ENCODE results near the gene LYZL2.
"Not testable (repeated sequence)": the region's sequence is repeated elsewhere in the genome, so short reads cannot be mapped to it uniquely, and the experiment has no call there.

The LYZL2 gene

GRCh38 chr10:30637881-30638467 lies 8.4 kb upstream of the LYZL2 start:
- DNase-seq: no peak

DNA sequence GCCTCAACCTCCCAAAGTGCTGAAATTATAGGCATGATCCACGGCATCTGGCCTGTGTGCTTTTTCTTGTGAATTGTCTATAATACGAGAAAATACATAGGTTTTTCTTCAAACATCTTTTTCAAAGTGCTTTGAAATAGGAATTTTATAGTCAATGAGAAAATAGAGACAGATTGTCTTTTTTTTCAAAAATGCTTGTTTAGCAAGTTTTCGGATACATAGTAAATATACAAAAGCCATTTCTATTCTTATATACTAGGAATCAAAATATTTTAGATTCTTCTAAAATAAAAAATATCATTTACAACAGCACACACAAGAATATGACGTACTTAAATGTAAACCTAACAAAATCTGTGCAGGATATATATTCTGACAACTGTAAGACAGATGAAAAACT lies 1.6 kb upstream of the LYZL2 start:
- no peak for DNase-seq

DNA sequence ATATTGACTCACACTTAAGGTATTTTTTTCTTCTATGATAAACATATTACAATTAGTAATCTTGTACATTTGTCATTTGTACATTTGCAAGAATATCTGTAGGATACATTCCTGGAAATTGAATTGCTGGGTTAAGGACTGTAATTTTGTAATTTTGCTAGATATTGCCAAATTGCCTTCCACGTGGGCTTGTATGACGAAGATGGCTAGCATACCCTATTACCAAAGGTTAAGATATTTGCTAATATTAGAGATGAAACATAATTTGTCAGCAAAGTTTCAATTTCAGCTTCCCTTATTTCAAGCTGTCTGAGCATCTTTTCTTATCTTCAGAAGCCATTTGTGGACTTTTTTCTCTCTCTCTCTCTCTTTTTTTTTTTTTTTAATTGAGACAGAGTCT lies 1.0 kb upstream of the LYZL2 start:
- no peak for DNase-seq

DNA sequence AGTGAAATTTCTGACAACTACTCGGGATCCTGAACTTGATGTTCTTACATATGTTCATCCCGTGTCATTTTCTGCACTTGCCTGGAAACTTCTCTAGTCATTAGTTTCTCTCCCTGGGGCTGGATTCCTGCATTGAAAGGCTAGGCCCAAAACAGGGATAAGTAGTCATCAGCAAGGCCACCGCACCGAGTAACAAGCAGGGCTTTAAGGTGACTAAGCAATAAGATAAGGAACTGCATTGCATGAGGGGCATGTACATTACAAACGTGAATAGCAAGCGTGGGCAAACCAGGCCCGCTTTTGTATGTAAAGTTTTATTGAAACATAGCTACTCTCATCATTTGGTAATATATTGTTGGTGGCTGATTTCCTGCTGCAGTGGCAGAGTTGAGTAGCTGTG lies 977 bp downstream of the LYZL2 start:
- DNase-seq: not testable (repeated sequence)

- DNase-seq: not testable (repeated sequence)
These were observed 2.7 kb downstream of the LYZL2 start for GRCh38 chr10:30626837-30627236.

- DNase-seq: not testable (repeated sequence)
These were observed 3.4 kb downstream of the LYZL2 start for GRCh38 chr10:30626196-30626595.

- DNase-seq: no peak
These were observed 4.5 kb downstream of the LYZL2 start for GRCh38 chr10:30625080-30625479.

GRCh38 chr10:30619966-30620365 lies 9.6 kb downstream of the LYZL2 start:
- DNase-seq: no peak

GRCh38 chr10:30617070-30617469 lies 12.5 kb downstream of the LYZL2 start:
- no peak for DNase-seq

DNA sequence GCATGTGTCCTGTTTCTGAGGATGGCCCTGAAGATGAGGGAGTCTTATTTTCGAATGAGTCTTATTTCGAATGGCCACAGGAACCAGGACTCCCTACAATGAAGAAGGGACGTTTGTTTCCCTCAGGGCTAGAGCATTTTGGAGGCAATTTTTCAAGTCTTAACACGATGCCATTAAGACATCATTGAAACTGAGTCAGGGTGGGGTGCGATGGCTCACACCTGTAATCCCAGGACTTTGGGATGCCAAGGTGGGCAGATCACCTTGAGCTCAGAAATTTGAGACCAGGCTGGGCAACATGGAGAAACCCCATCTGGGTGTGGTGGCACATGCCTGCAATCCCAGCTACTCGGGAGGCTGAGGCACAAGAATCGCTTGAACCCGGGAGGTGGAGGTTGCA lies 18.5 kb downstream of the LYZL2 start:
- not testable (repeated sequence) for DNase-seq

DNA sequence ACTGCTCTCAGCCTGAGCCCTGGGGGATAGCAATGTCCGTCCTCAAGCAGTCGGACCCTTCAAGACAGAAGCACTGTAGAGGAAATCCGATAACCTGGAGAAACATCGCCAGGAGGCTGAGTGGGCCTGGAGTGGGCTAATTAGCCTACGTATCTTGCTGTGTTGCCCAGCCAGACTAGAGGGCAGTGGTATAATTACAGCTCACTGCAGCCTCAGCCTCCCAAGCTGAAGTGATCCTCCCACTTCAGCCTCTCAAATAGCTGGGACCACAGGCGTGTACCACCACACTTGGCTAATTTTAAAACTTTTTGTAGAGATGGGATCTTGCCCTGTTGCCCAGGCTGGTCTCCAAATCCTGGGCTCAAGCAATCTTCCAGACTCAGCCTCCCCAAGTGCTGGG lies 21.7 kb downstream of the LYZL2 start:
- no peak for DNase-seq

DNA sequence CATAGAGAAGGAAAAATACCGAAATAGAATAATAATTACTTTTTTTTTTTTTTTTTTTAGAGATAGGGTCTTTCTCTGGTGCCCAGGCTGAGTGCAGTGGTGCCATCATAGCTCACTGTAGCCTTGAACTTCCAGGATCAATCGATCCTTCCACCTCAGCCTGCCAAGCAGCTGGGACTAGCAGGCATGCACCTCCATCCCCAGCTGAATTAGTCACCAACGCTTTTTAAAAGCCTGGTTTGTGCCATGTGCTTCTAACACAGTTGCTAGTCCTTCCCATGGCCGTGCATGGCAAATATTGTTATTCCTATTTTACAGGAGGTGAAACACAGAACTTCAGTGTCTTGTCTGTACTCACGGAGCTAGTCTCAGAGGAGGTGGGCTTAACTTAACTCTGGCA lies 23.2 kb downstream of the LYZL2 start:
- DNase-seq: no peak

- peak; percentile 53 for DNase-seq
These were observed 24.0 kb downstream of the LYZL2 start for GRCh38 chr10:30605341-30606121.

DNA sequence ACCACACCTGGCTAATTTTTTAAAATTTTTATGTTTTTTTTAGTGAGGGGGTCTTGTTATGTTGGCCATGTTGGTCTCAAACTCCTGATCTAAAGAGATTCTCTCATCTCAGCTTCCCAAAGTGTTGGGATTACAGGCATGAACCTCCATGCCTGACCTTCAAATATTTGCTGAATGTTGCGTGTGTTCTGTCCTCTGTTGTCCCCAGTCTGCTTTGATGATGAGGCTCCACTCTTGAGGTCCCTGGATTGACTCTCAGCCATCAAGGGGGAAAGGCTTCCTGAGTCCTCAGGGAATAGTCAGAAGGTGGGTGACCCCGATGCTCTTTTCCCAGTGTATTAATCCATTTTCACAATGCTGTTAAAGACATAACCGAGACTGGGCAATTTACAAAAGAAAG lies 26.0 kb downstream of the LYZL2 start:
- no peak for DNase-seq

GRCh38 chr10:30602747-30603146 lies 26.8 kb downstream of the LYZL2 start:
- DNase-seq: no peak

DNA sequence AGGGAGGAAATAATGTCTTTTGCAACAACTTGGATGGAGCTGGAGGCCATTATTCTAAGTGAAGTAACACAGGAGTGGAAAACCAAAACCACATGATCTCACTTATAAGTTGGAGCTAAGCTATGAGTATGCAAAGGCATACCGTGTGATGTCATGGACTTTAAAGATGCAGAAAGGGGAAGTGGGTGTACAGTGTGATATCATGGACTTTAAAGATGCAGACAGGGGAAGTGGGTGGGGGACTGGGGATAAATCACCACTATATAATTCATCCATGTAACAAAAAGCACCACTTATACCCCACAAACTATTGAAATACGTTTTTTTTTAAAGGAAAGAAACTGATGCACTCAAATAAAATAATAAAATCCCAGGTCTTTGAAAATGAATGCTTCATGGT lies 29.5 kb downstream of the LYZL2 start:
- DNase-seq: no peak

GRCh38 chr10:30598105-30598776 lies 31.3 kb downstream of the LYZL2 start:
- DNase-seq: no peak

DNA sequence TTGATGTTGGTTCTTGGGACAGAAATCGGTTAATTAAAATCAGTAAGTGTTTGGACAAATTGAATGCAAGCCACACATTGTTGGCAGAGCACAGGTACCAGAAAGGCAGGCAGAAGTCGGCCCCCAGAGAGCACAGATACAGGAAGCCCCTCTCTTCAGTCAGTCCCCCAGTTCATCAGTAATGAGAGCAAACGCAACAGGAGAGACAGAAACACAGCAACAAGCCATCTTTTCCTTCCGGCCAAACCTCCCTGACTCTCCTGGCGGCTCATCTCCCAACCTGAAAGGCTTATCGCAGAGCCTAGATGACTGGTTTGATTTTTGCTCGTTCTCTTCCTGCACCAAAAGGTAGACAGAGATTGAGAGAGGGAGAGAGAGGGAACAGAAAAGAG lies 32.1 kb downstream of the LYZL2 start:
- not testable (repeated sequence) for DNase-seq

- not testable (repeated sequence) for DNase-seq
These were observed 32.8 kb downstream of the LYZL2 start for GRCh38 chr10:30596493-30597432.

- no peak for DNase-seq
These were observed 33.5 kb downstream of the LYZL2 start for GRCh38 chr10:30596013-30596412.

DNA sequence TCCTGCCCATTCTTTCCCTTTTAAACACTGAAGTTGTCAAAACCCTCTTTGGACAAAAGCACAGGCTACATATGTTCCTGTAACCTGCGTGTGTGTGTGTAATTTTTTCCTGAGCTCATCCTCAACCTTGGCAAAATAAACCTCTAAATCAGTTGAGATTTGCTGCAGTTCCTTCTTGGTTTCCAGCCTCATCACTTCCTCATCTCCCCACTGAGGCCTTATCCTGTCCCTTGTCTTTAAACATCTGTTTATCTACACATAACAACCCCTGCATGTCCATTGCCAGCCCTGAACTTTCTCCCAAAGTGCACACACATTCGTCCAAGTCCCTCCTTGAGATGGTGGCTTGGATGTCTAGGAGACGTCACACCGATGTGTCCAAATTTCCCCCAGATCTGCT lies 35.5 kb downstream of the LYZL2 start:
- DNase-seq: no peak

GRCh38 chr10:30592770-30593169 lies 36.8 kb downstream of the LYZL2 start:
- not testable (repeated sequence) for DNase-seq

- DNase-seq: peak; percentile 71
These were observed 38.3 kb downstream of the LYZL2 start for GRCh38 chr10:30591249-30591670.

All from right hindlimb (tissue), 1 donor.